DND-41 (cell line): ENCODE measurements around the gene KCNS1.

ENCODE experiments used
- ATAC-seq: fragments of 200-7000 bp; cut with Tn5 transposase; 3 replicates; pipeline ENCODE4 v1.9.1; 2021; ENCODE audit warnings: low read depth; ENCODE audit not compliant: insufficient read depth
- DNase-seq: peaks from one replicate; pipeline ENCODE4 v3.0.0-alpha.2; 2020
- H2AFZ ChIP-seq: 2 replicates; pipeline ENCODE4 v1.6.0; 2012; ENCODE audit warnings: low read depth, low read length
- H3K27ac ChIP-seq: 2 replicates; pipeline ENCODE4 v1.5.1; 2012; ENCODE audit warnings: low read length, inconsistent platforms
- H3K27me3 ChIP-seq: fragments of 200-600 bp; sonication (generic); 2 replicates; pipeline ENCODE4 v1.6.0; 2012; ENCODE audit warnings: low read length, mild to moderate bottlenecking, inconsistent platforms; ENCODE audit not compliant: insufficient read depth, poor library complexity
- H3K36me3 ChIP-seq: 2 replicates; pipeline ENCODE4 v1.5.1; 2012; ENCODE audit warnings: low read length, inconsistent platforms; ENCODE audit not compliant: insufficient read depth
- H3K4me1 ChIP-seq: 2 replicates; pipeline ENCODE4 v1.5.1; 2012; ENCODE audit warnings: mild to moderate bottlenecking, low read length; ENCODE audit not compliant: insufficient read depth
- H3K4me2 ChIP-seq: 2 replicates; pipeline ENCODE4 v1.6.0; 2012; ENCODE audit warnings: mild to moderate bottlenecking, moderate library complexity, low read length, inconsistent platforms; ENCODE audit not compliant: insufficient read depth
- H3K4me3 ChIP-seq, 2 experiments: fragments of 200-600 bp in 1 of 2; shearing (Covaris generic) in 1 of 2; 2 replicates each; pipeline ENCODE4 v1.5.1; 2012 to 2016; ENCODE audit warnings: inconsistent platforms in 2 of 2, low read length in 2 of 2, mild to moderate bottlenecking in 2 of 2, low read depth in 1 of 2, moderate library complexity in 1 of 2
- H3K79me2 ChIP-seq: 2 replicates; pipeline ENCODE4 v1.6.0; 2012; ENCODE audit warnings: low read length, inconsistent platforms; ENCODE audit not compliant: insufficient read depth
- H3K9ac ChIP-seq: 2 replicates; pipeline ENCODE4 v1.6.0; 2012; ENCODE audit warnings: low read depth, mild to moderate bottlenecking, inconsistent platforms, low read length, moderate library complexity
- H3K9me3 ChIP-seq: 2 replicates; pipeline ENCODE4 v1.5.1; 2012; ENCODE audit warnings: low read length, moderate library complexity, mild to moderate bottlenecking, inconsistent platforms; ENCODE audit not compliant: insufficient read depth, severe bottlenecking
- H4K20me1 ChIP-seq: 2 replicates; pipeline ENCODE4 v1.6.0; 2012; ENCODE audit warnings: low read length; ENCODE audit not compliant: insufficient read depth
- CTCF ChIP-seq: IDR thresholded peaks from 2 replicates; pipeline ENCODE4 v1.5.1; 2012; ENCODE audit warnings: borderline replicate concordance, low read length, moderate library complexity, mild to moderate bottlenecking; ENCODE audit not compliant: poor library complexity, severe bottlenecking; ENCODE audit errors: extremely low read depth
- EZH2 ChIP-seq: IDR thresholded peaks from 3 replicates; pipeline ENCODE4 v1.6.1; 2012; ENCODE audit warnings: borderline replicate concordance, low read depth, mild to moderate bottlenecking, moderate library complexity, low read length, inconsistent platforms; ENCODE audit not compliant: severe bottlenecking

Gene KCNS1

GRCh38 chr20:45138561-45139300 lies 37.8 kb upstream of the KCNS1 start:
- Histone ChIP-seq H3K4me2 (no peak overlapping the region), H3K27me3 (peaks cover 16% of the 10 kb centered on the region), H3K36me3 (no peaks in the 10 kb centered on the region), H3K4me1 (no peaks in the 10 kb centered on the region), H3K9me3 (no peaks in the 10 kb centered on the region), H3K4me3 (no peak overlapping the region), H3K27ac (no peak overlapping the region), H3K79me2 (no peaks in the 10 kb centered on the region), H4K20me1 (no peaks in the 10 kb centered on the region), H2AFZ (no peak overlapping the region), H3K9ac (no peak overlapping the region)
- DNase-seq (peak; percentile 64), ATAC-seq (peak; percentile 71)
- peak; percentile 87 for TF ChIP-seq CTCF
- TF ChIP-seq EZH2: no peak

- Histone ChIP-seq H3K36me3 (no peaks in the 10 kb centered on the region), H3K27me3 (peaks cover 12% of the 10 kb centered on the region), H3K4me1 (no peaks in the 10 kb centered on the region), H4K20me1 (no peaks in the 10 kb centered on the region), H3K9ac (no peak overlapping the region), H2AFZ (no peak overlapping the region), H3K79me2 (no peaks in the 10 kb centered on the region), H3K4me3 (no peak overlapping the region), H3K9me3 (no peaks in the 10 kb centered on the region), H3K4me2 (no peak overlapping the region), H3K27ac (no peak overlapping the region)
- DNase-seq (no peak), ATAC-seq (no peak)
- TF ChIP-seq CTCF: no peak
- TF ChIP-seq EZH2: no peak
Observed at GRCh38 chr20:45136911-45137310, 36.0 kb upstream of the KCNS1 start.

- Histone ChIP-seq H4K20me1 (no peaks in the 10 kb centered on the region), H2AFZ (no peak overlapping the region), H3K9ac (no peak overlapping the region), H3K27ac (no peak overlapping the region), H3K4me1 (no peaks in the 10 kb centered on the region), H3K27me3 (peaks cover 20% of the 10 kb centered on the region), H3K4me2 (no peak overlapping the region), H3K79me2 (no peaks in the 10 kb centered on the region), H3K36me3 (no peaks in the 10 kb centered on the region), H3K4me3 (no peak overlapping the region), H3K9me3 (no peaks in the 10 kb centered on the region)
- TF ChIP-seq EZH2 (no peak), CTCF (no peak)
- ATAC-seq: no peak
- DNase-seq: no peak
Observed at GRCh38 chr20:45128099-45128498, 27.2 kb upstream of the KCNS1 start.

GRCh38 chr20:45124365-45124764 lies 23.4 kb upstream of the KCNS1 start, which contains the start of gene WFDC12:
TSS of gene WFDC12 (minus strand) at chr20:45124465. CDS start at chr20:45124447, 18 bp downstream.
- no peaks in the 10 kb centered on the region for H4K20me1 ChIP-seq
- H2AFZ ChIP-seq: no peak within 1 kb of the TSS
- DNase-seq: no peak
- no peak within 1 kb of the TSS for H3K27ac ChIP-seq
- H3K4me2 ChIP-seq: no peak within 1 kb of the TSS
- H3K79me2 ChIP-seq: no peaks in the 10 kb centered on the region
- no peak within 1 kb of the TSS for H3K9ac ChIP-seq
- ATAC-seq: no peak
- TF ChIP-seq EZH2 (no peak), CTCF (no peak)
- H3K4me3 ChIP-seq: no peak within 1 kb of the TSS
- no peaks in the 10 kb centered on the region for H3K36me3 ChIP-seq
- H3K9me3 ChIP-seq: no peaks in the 10 kb centered on the region
- H3K27me3 ChIP-seq: peaks cover 24% of the 10 kb centered on the region
- H3K4me1 ChIP-seq: no peaks in the 10 kb centered on the region
